ENCODE data around the gene PRR5L. TPM values are rescaled to one million over a fixed set of nuclear protein-coding genes. Genes with fewer than 3 reads are reported as not detected.

The PRR5L gene
- total RNA-seq, 4 donors from 2014 or later, result 4.7 to 11.5 (median 6.0) TPM

- Histone ChIP-seq H3K36me3 (peaks cover 32 to 50% of the 10 kb centered on the region in 2 donors), H3K27ac (no peak overlapping the region), H3K27me3 (no peaks in the 10 kb centered on the region), H3K4me1 (no peaks in the 10 kb centered on the region), H3K4me3 (replicated peaks in 1 of 3) (no peak overlapping the region), H3K9me3 (no peaks in the 10 kb centered on the region)
- intact Hi-C loops (cut with DNase I), result no loop called here
- 94 to 95% methylated on average over 4 of the region's 4 CpGs for WGBS, 2 donors
- DNase-seq, result no peak
- TF ChIP-seq CTCF (IDR thresholded peaks at IDR 0.05), result no peak
- TF ChIP-seq POLR2A (IDR thresholded peaks at IDR 0.05), result no peak
These were observed 203.2 kb downstream of the PRR5L start for GRCh38 chr11:36499315-36499714.

GRCh38 chr11:36500315-36500721 lies 204.2 kb downstream of the PRR5L start:
- no peak overlapping the region for H3K4me3 ChIP-seq (replicated peaks in 1 of 3)
- H3K4me1 ChIP-seq, result no peaks in the 10 kb centered on the region
- H3K36me3 ChIP-seq, result peaks cover 29 to 43% of the 10 kb centered on the region in 2 donors
- intact Hi-C loops (cut with DNase I), result no loop called here
- 73 to 83% methylated on average over 1 of the region's 1 CpG for WGBS, 2 donors
- H3K27ac ChIP-seq, result no peak overlapping the region
- TF ChIP-seq POLR2A (IDR thresholded peaks at IDR 0.05) (no peak), CTCF (IDR thresholded peaks at IDR 0.05) (no peak)
- H3K27me3 ChIP-seq, result no peaks in the 10 kb centered on the region
- H3K9me3 ChIP-seq, result no peaks in the 10 kb centered on the region
- DNase-seq, result no peak

- no peaks in the 10 kb centered on the region for H3K9me3 ChIP-seq
- DNase-seq, result no peak
- peaks cover 20 to 35% of the 10 kb centered on the region in 2 donors for H3K36me3 ChIP-seq
- TF ChIP-seq POLR2A (IDR thresholded peaks at IDR 0.05) (no peak), CTCF (IDR thresholded peaks at IDR 0.05) (no peak)
- WGBS, 2 donors, result 91 to 92% methylated on average over 5 of the region's 5 CpGs
- no peak overlapping the region for H3K4me3 ChIP-seq (replicated peaks in 1 of 3)
- H3K27ac ChIP-seq, result no peak overlapping the region
- intact Hi-C loops (cut with DNase I), result no loop called here
- H3K4me1 ChIP-seq, result no peaks in the 10 kb centered on the region
- H3K27me3 ChIP-seq, result no peaks in the 10 kb centered on the region
These were observed 205.1 kb downstream of the PRR5L start for GRCh38 chr11:36501236-36501635.

GRCh38 chr11:36507824-36508489 lies 211.9 kb downstream of the PRR5L start:
- Histone ChIP-seq H3K36me3 (no peaks in the 10 kb centered on the region), H3K27ac (peak overlapping the region in 1 of 3 donors; percentile 76), H3K4me1 (peaks cover 4% of the 10 kb centered on the region in 2 donors), H3K9me3 (no peaks in the 10 kb centered on the region), H3K4me3 (replicated peaks in 1 of 3) (peak overlapping the region in 1 of 3 donors; percentile 83), H3K27me3 (no peaks in the 10 kb centered on the region)
- no peak for DNase-seq
- intact Hi-C loops (cut with DNase I), result no loop called here
- TF ChIP-seq CTCF (IDR thresholded peaks at IDR 0.05) (no peak), POLR2A (IDR thresholded peaks at IDR 0.05) (no peak)
- WGBS, 2 donors, result 77 to 84% methylated on average over 7 of the region's 7 CpGs

GRCh38 chr11:36508743-36509142 lies 212.7 kb downstream of the PRR5L start:
- H3K27ac ChIP-seq, result peak overlapping the region in 2 of 3 donors; percentile 76 to 93
- peak overlapping the region; percentile 66 to 99 (median 83) for H3K4me3 ChIP-seq (replicated peaks in 1 of 3)
- WGBS, 2 donors, result 21 to 35% methylated on average over 3 of the region's 3 CpGs
- H3K4me1 ChIP-seq, result peaks cover 4% of the 10 kb centered on the region in 2 donors
- no peak for DNase-seq
- intact Hi-C loops (cut with DNase I), result no loop called here
- H3K36me3 ChIP-seq, result no peaks in the 10 kb centered on the region
- H3K27me3 ChIP-seq, result no peaks in the 10 kb centered on the region
- H3K9me3 ChIP-seq, result no peaks in the 10 kb centered on the region
- no peak for TF ChIP-seq CTCF (IDR thresholded peaks at IDR 0.05)
- TF ChIP-seq POLR2A (IDR thresholded peaks at IDR 0.05), result no peak

Measured in thyroid gland (tissue), 4 donors.